ENCODE measurements around the gene FUT6. TPM values are rescaled to one million over a fixed set of nuclear protein-coding genes. Genes with fewer than 3 reads are reported as not detected.

Gene FUT6
- total and polyA plus RNA-seq, 2 donors (not counting 1 experiment from before 2014, with no cell fraction given) = not detected

GRCh38 chr19:5811117-5811516, 28.4 kb downstream of the FUT6 start:
- Histone ChIP-seq H3K4me1 (ENCODE audit: control insufficient read depth, extremely low read depth, insufficient read depth, low read length) (no peaks in the 10 kb centered on the region), H3K4me3 (replicated peaks in 1 of 4; ENCODE audit: control extremely low read depth in 1 of 4, insufficient read depth in 1 of 4, low read depth in 3 of 4, low read length in 4 of 4) (no peak overlapping the region), H3K36me3 (ENCODE audit: control insufficient read depth, insufficient read depth, low read length) (no peaks in the 10 kb centered on the region), H3K9me3 (ENCODE audit: control insufficient read depth, insufficient read depth, low read depth, low read length) (no peaks in the 10 kb centered on the region), H4K20me1 (ENCODE audit: control insufficient read depth, extremely low read depth, insufficient read depth, low read length) (no peaks in the 10 kb centered on the region), H3K27me3 (ENCODE audit: control insufficient read depth, insufficient read depth, low read length) (peaks cover 9% of the 10 kb centered on the region), H3K9ac (ENCODE audit: insufficient read depth, low read length) (no peak overlapping the region), H3K4me2 (ENCODE audit: extremely low read depth, insufficient read depth, low read length) (no peak overlapping the region), H3K27ac (ENCODE audit: insufficient read depth, low read length) (no peak overlapping the region), H3K79me2 (ENCODE audit: control insufficient read depth, insufficient read depth, low read length) (no peaks in the 10 kb centered on the region), H2AFZ (ENCODE audit: low read length) (no peak overlapping the region)
- TF ChIP-seq, protein P1, sequence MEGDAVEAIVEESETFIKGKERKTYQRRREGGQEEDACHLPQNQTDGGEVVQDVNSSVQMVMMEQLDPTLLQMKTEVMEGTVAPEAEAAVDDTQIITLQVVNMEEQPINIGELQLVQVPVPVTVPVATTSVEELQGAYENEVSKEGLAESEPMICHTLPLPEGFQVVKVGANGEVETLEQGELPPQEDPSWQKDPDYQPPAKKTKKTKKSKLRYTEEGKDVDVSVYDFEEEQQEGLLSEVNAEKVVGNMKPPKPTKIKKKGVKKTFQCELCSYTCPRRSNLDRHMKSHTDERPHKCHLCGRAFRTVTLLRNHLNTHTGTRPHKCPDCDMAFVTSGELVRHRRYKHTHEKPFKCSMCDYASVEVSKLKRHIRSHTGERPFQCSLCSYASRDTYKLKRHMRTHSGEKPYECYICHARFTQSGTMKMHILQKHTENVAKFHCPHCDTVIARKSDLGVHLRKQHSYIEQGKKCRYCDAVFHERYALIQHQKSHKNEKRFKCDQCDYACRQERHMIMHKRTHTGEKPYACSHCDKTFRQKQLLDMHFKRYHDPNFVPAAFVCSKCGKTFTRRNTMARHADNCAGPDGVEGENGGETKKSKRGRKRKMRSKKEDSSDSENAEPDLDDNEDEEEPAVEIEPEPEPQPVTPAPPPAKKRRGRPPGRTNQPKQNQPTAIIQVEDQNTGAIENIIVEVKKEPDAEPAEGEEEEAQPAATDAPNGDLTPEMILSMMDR (conservative IDR thresholded peaks at IDR 0.05 in 1 of 2, IDR thresholded peaks at IDR 0.05 in 1 of 2; ENCODE audit: low read depth in 1 of 2, low read length in 2 of 2) = no peak
- no peak for TF ChIP-seq EZH2 (IDR thresholded peaks at IDR 0.05; ENCODE audit: low read length, missing control alignments)
- no peak for DNase-seq (ENCODE audit: low read depth in 2 of 2)

GRCh38 chr19:5809469-5809868, 30.0 kb downstream of the FUT6 start:
- no peak for DNase-seq (ENCODE audit: low read depth in 2 of 2)
- Histone ChIP-seq H2AFZ (ENCODE audit: low read length) (no peak overlapping the region), H3K4me1 (ENCODE audit: control insufficient read depth, extremely low read depth, insufficient read depth, low read length) (no peaks in the 10 kb centered on the region), H3K4me2 (ENCODE audit: extremely low read depth, insufficient read depth, low read length) (no peak overlapping the region), H3K4me3 (replicated peaks in 1 of 4; ENCODE audit: control extremely low read depth in 1 of 4, insufficient read depth in 1 of 4, low read depth in 3 of 4, low read length in 4 of 4) (no peak overlapping the region), H3K27ac (ENCODE audit: insufficient read depth, low read length) (no peak overlapping the region), H3K36me3 (ENCODE audit: control insufficient read depth, insufficient read depth, low read length) (no peaks in the 10 kb centered on the region), H3K9ac (ENCODE audit: insufficient read depth, low read length) (no peak overlapping the region), H3K9me3 (ENCODE audit: control insufficient read depth, insufficient read depth, low read depth, low read length) (no peaks in the 10 kb centered on the region), H4K20me1 (ENCODE audit: control insufficient read depth, extremely low read depth, insufficient read depth, low read length) (no peaks in the 10 kb centered on the region), H3K27me3 (ENCODE audit: control insufficient read depth, insufficient read depth, low read length) (peaks cover 13% of the 10 kb centered on the region), H3K79me2 (ENCODE audit: control insufficient read depth, insufficient read depth, low read length) (no peaks in the 10 kb centered on the region)
- TF ChIP-seq EZH2 (IDR thresholded peaks at IDR 0.05; ENCODE audit: low read length, missing control alignments) = no peak
- TF ChIP-seq, protein P1 (conservative IDR thresholded peaks at IDR 0.05 in 1 of 2, IDR thresholded peaks at IDR 0.05 in 1 of 2; ENCODE audit: low read depth in 1 of 2, low read length in 2 of 2) = no peak

- Histone ChIP-seq H3K9me3 (ENCODE audit: control insufficient read depth, insufficient read depth, low read depth, low read length) (no peaks in the 10 kb centered on the region), H3K36me3 (ENCODE audit: control insufficient read depth, insufficient read depth, low read length) (no peaks in the 10 kb centered on the region), H4K20me1 (ENCODE audit: control insufficient read depth, extremely low read depth, insufficient read depth, low read length) (no peaks in the 10 kb centered on the region), H3K27me3 (ENCODE audit: control insufficient read depth, insufficient read depth, low read length) (peaks cover 12% of the 10 kb centered on the region), H3K79me2 (ENCODE audit: control insufficient read depth, insufficient read depth, low read length) (no peaks in the 10 kb centered on the region), H3K4me1 (ENCODE audit: control insufficient read depth, extremely low read depth, insufficient read depth, low read length) (no peaks in the 10 kb centered on the region), H3K4me2 (ENCODE audit: extremely low read depth, insufficient read depth, low read length) (no peak overlapping the region), H3K4me3 (replicated peaks in 1 of 4; ENCODE audit: control extremely low read depth in 1 of 4, insufficient read depth in 1 of 4, low read depth in 3 of 4, low read length in 4 of 4) (no peak overlapping the region), H3K27ac (ENCODE audit: insufficient read depth, low read length) (no peak overlapping the region), H3K9ac (ENCODE audit: insufficient read depth, low read length) (no peak overlapping the region), H2AFZ (ENCODE audit: low read length) (no peak overlapping the region)
- no peak for DNase-seq (ENCODE audit: low read depth in 2 of 2)
- TF ChIP-seq, protein P1 (conservative IDR thresholded peaks at IDR 0.05 in 1 of 2, IDR thresholded peaks at IDR 0.05 in 1 of 2; ENCODE audit: low read depth in 1 of 2, low read length in 2 of 2) = no peak
- no peak for TF ChIP-seq EZH2 (IDR thresholded peaks at IDR 0.05; ENCODE audit: low read length, missing control alignments)
These were observed 30.4 kb downstream of the FUT6 start for GRCh38 chr19:5809053-5809452.
